Activated CD8-positive, alpha-beta T cell treated with anti-CD3 and anti-CD28 coated beads, Interleukin-2, amount 10 ng/mL, durations not matched to agents 7 days and 5 days (primary cell): ENCODE results near the gene HDAC9. TPM values are rescaled to one million over a fixed set of nuclear protein-coding genes. Genes with fewer than 3 reads are reported as not detected.

Experiments
- ATAC-seq: fragments of 150-1000 bp; cut with Tn5 transposase; one replicate; pipeline ENCODE4 v1.10.0; 2021; ENCODE audit warnings: moderate library complexity
- CTCF ChIA-PET: fragments of 350-600 bp; sonication (Branson Sonifier 250); formaldehyde crosslinking; loops from one replicate; lab custom pipeline; 2021; ENCODE audit warnings: antibody characterized with exemption; lab: Charles Lee
- POLR2A ChIA-PET: fragments of 350-600 bp; sonication (Branson Sonifier 250); formaldehyde crosslinking; loops from one replicate; lab custom pipeline; 2021; ENCODE audit warnings: antibody characterized with exemption; lab: Charles Lee
- DNase-seq: peaks from one replicate; pipeline ENCODE4 v3.0.0-alpha.2; 2020
- H3K27ac Mint-ChIP-seq: one replicate; pipeline ENCODE4 v1.8.0; 2021; ENCODE audit warnings: mild to moderate bottlenecking, mixed read lengths
- H3K27me3 Mint-ChIP-seq: one replicate; pipeline ENCODE4 v1.8.0; 2021; ENCODE audit warnings: low read depth, mixed read lengths
- H3K36me3 Mint-ChIP-seq: one replicate; pipeline ENCODE4 v1.8.0; 2021; ENCODE audit warnings: low read depth, mixed read lengths
- H3K4me1 Mint-ChIP-seq: one replicate; pipeline ENCODE4 v1.8.0; 2021; ENCODE audit warnings: low read depth, mixed read lengths
- H3K4me3 Mint-ChIP-seq: one replicate; pipeline ENCODE4 v1.8.0; 2021; ENCODE audit warnings: mild to moderate bottlenecking, mixed read lengths
- H3K9me3 Mint-ChIP-seq: one replicate; pipeline ENCODE4 v1.8.0; 2022; ENCODE audit warnings: mixed read lengths; ENCODE audit not compliant: insufficient read depth
- total RNA-seq, 2 experiments: library from RNA; stranded (reverse); gene quantifications; one replicate each; pipeline ENCODE4 v1.2.3, GENCODE V29; 2021

The HDAC9 gene
- total RNA-seq, 2 experiments from 2014 or later, result 0.92 to 1.4 TPM

- peaks cover 6% of the 10 kb centered on the region for H3K9me3 Mint-ChIP-seq
- H3K27me3 Mint-ChIP-seq, result no peaks in the 10 kb centered on the region
- no peak for DNase-seq
- no peak overlapping the region for H3K4me3 Mint-ChIP-seq
- no peak for ATAC-seq
- no peaks in the 10 kb centered on the region for H3K4me1 Mint-ChIP-seq
- ChIA-PET CTCF (no interaction called here), POLR2A (no interaction called here)
- no peaks in the 10 kb centered on the region for H3K36me3 Mint-ChIP-seq
- H3K27ac Mint-ChIP-seq, result no peak overlapping the region
These were observed 366.1 kb downstream of the HDAC9 start for GRCh38 chr7:18861514-18862118.

- ChIA-PET CTCF (no interaction called here), POLR2A (no interaction called here)
- no peak overlapping the region for H3K4me3 Mint-ChIP-seq
- H3K27ac Mint-ChIP-seq, result no peak overlapping the region
- no peaks in the 10 kb centered on the region for H3K4me1 Mint-ChIP-seq
- DNase-seq (no peak), ATAC-seq (no peak)
- no peaks in the 10 kb centered on the region for H3K27me3 Mint-ChIP-seq
- no peaks in the 10 kb centered on the region for H3K36me3 Mint-ChIP-seq
- peaks cover 10% of the 10 kb centered on the region for H3K9me3 Mint-ChIP-seq
These were observed 369.4 kb downstream of the HDAC9 start for GRCh38 chr7:18864967-18865366.

GRCh38 chr7:18866359-18867036 is 370.9 kb downstream of the HDAC9 start:
- ChIA-PET POLR2A (no interaction called here), CTCF (no interaction called here)
- DNase-seq (no peak), ATAC-seq (no peak)
- Mint-ChIP-seq H3K36me3 (no peaks in the 10 kb centered on the region), H3K27ac (no peak overlapping the region), H3K4me1 (no peaks in the 10 kb centered on the region), H3K27me3 (no peaks in the 10 kb centered on the region), H3K4me3 (no peak overlapping the region), H3K9me3 (peaks cover 10% of the 10 kb centered on the region)

- no peak overlapping the region for H3K27ac Mint-ChIP-seq
- ChIA-PET CTCF (no interaction called here), POLR2A (no interaction called here)
- H3K4me3 Mint-ChIP-seq, result no peak overlapping the region
- H3K4me1 Mint-ChIP-seq, result no peaks in the 10 kb centered on the region
- H3K9me3 Mint-ChIP-seq, result peaks cover 12% of the 10 kb centered on the region
- H3K36me3 Mint-ChIP-seq, result no peaks in the 10 kb centered on the region
- H3K27me3 Mint-ChIP-seq, result no peaks in the 10 kb centered on the region
- DNase-seq (no peak), ATAC-seq (no peak)
These were observed 376.8 kb downstream of the HDAC9 start for GRCh38 chr7:18872344-18872743.

GRCh38 chr7:18873734-18874336 is 378.3 kb downstream of the HDAC9 start:
- Mint-ChIP-seq H3K4me3 (no peak overlapping the region), H3K4me1 (no peaks in the 10 kb centered on the region), H3K27me3 (no peaks in the 10 kb centered on the region), H3K36me3 (no peaks in the 10 kb centered on the region), H3K27ac (no peak overlapping the region), H3K9me3 (peaks cover 12% of the 10 kb centered on the region)
- ChIA-PET POLR2A (no interaction called here), CTCF (no interaction called here)
- ATAC-seq, result no peak
- no peak for DNase-seq

- ATAC-seq, result no peak
- H3K4me1 Mint-ChIP-seq, result no peaks in the 10 kb centered on the region
- no peaks in the 10 kb centered on the region for H3K36me3 Mint-ChIP-seq
- H3K9me3 Mint-ChIP-seq, result peaks cover 12% of the 10 kb centered on the region
- no peaks in the 10 kb centered on the region for H3K27me3 Mint-ChIP-seq
- no peak overlapping the region for H3K27ac Mint-ChIP-seq
- ChIA-PET POLR2A (no interaction called here), CTCF (interaction anchor here (0.5 kb wide), 1 partner anchor 190 kb away, joined by 3 read pairs; no protein-coding TSS in a partner anchor)
- no peak for DNase-seq
- no peak overlapping the region for H3K4me3 Mint-ChIP-seq
These were observed 379.3 kb downstream of the HDAC9 start for GRCh38 chr7:18874880-18875279.

- no peak overlapping the region for H3K4me3 Mint-ChIP-seq
- H3K9me3 Mint-ChIP-seq, result peaks cover 9% of the 10 kb centered on the region
- H3K4me1 Mint-ChIP-seq, result no peaks in the 10 kb centered on the region
- DNase-seq (no peak), ATAC-seq (no peak)
- no peak overlapping the region for H3K27ac Mint-ChIP-seq
- no peaks in the 10 kb centered on the region for H3K36me3 Mint-ChIP-seq
- ChIA-PET POLR2A (no interaction called here), CTCF (no interaction called here)
- H3K27me3 Mint-ChIP-seq, result no peaks in the 10 kb centered on the region
These were observed 382.3 kb downstream of the HDAC9 start for GRCh38 chr7:18877874-18878273.

GRCh38 chr7:18886832-18887231 is 391.3 kb downstream of the HDAC9 start:
- no peak for ATAC-seq
- POLR2A ChIA-PET, result no interaction called here
- no peaks in the 10 kb centered on the region for H3K36me3 Mint-ChIP-seq
- peaks cover 8% of the 10 kb centered on the region for H3K9me3 Mint-ChIP-seq
- CTCF ChIA-PET, result no interaction called here
- no peaks in the 10 kb centered on the region for H3K27me3 Mint-ChIP-seq
- H3K4me1 Mint-ChIP-seq, result no peaks in the 10 kb centered on the region
- no peak for DNase-seq
- H3K27ac Mint-ChIP-seq, result no peak overlapping the region
- no peak overlapping the region for H3K4me3 Mint-ChIP-seq

GRCh38 chr7:18889436-18889835 is 393.9 kb downstream of the HDAC9 start:
- no peak for DNase-seq
- no peak overlapping the region for H3K4me3 Mint-ChIP-seq
- POLR2A ChIA-PET, result no interaction called here

GRCh38 chr7:18890134-18890533 is 394.6 kb downstream of the HDAC9 start:
- no peak for DNase-seq
- no peaks in the 10 kb centered on the region for H3K4me1 Mint-ChIP-seq
- H3K36me3 Mint-ChIP-seq, result no peaks in the 10 kb centered on the region
- peaks cover 8% of the 10 kb centered on the region for H3K9me3 Mint-ChIP-seq
- no peak for ATAC-seq
- no peaks in the 10 kb centered on the region for H3K27me3 Mint-ChIP-seq
- POLR2A ChIA-PET, result no interaction called here
- no peak overlapping the region for H3K27ac Mint-ChIP-seq
- CTCF ChIA-PET, result no interaction called here
- H3K4me3 Mint-ChIP-seq, result no peak overlapping the region

More at GRCh38 chr7:18889436-18889835, 393.9 kb downstream of the HDAC9 start:
- Mint-ChIP-seq H3K27ac (no peak overlapping the region), H3K9me3 (peaks cover 8% of the 10 kb centered on the region), H3K4me1 (no peaks in the 10 kb centered on the region), H3K27me3 (no peaks in the 10 kb centered on the region), H3K36me3 (no peaks in the 10 kb centered on the region)
- CTCF ChIA-PET, result no interaction called here
- ATAC-seq, result no peak

- ATAC-seq (no peak), DNase-seq (no peak)
- Mint-ChIP-seq H3K36me3 (no peaks in the 10 kb centered on the region), H3K27ac (no peak overlapping the region), H3K27me3 (no peaks in the 10 kb centered on the region), H3K9me3 (peaks cover 8% of the 10 kb centered on the region), H3K4me3 (no peak overlapping the region), H3K4me1 (no peaks in the 10 kb centered on the region)
- ChIA-PET POLR2A (no interaction called here), CTCF (no interaction called here)
These were observed 395.5 kb downstream of the HDAC9 start for GRCh38 chr7:18890885-18891621.

GRCh38 chr7:18893156-18893555 is 397.6 kb downstream of the HDAC9 start:
- H3K27me3 Mint-ChIP-seq, result no peaks in the 10 kb centered on the region
- H3K4me1 Mint-ChIP-seq, result no peaks in the 10 kb centered on the region
- H3K4me3 Mint-ChIP-seq, result no peak overlapping the region
- POLR2A ChIA-PET, result no interaction called here
- H3K27ac Mint-ChIP-seq, result no peak overlapping the region
- CTCF ChIA-PET, result no interaction called here
- no peak for ATAC-seq
- DNase-seq, result no peak
- no peaks in the 10 kb centered on the region for H3K36me3 Mint-ChIP-seq
- peaks cover 8% of the 10 kb centered on the region for H3K9me3 Mint-ChIP-seq
